Measurements from ENCODE around the gene AQP7.

- no peak for TF ChIP-seq BACH2 (CRISPR knock-in tag; IDR thresholded peaks at IDR 0.05; ENCODE audit: borderline replicate concordance)
- no peak for TF ChIP-seq PATZ1 (CRISPR knock-in tag; IDR thresholded peaks at IDR 0.05; ENCODE audit: borderline replicate concordance)
- no peak for TF ChIP-seq CREB5 (CRISPR knock-in tag; IDR thresholded peaks at IDR 0.05; ENCODE audit: low read depth)
- no peak for TF ChIP-seq CSRNP3 (CRISPR knock-in tag; IDR thresholded peaks at IDR 0.05)
- no peak for TF ChIP-seq ZFP30 (CRISPR knock-in tag; IDR thresholded peaks at IDR 0.05)
Measured at GRCh38 chr9:33450621-33451146, 48.3 kb upstream of the AQP7 start.
